Measurements from ENCODE around the gene SLC26A6. TPM values are rescaled to one million over a fixed set of nuclear protein-coding genes. Genes with fewer than 3 reads are reported as not detected.

Gene SLC26A6
- polyA plus RNA-seq, 1 of the 3 experiments (the other 2 are of a cell fraction), result 31.9 TPM

GRCh38 chr3:48674505-48674904 lies 39.2 kb upstream of the SLC26A6 start:
- no peak overlapping the region for H3K27ac ChIP-seq (ENCODE audit: low read depth in 2 of 2, low read length in 1 of 2)
- CTCF ChIA-PET, result interaction anchor here (1.1 to 4.6 kb wide), 4 partner anchors 9 to 12 kb away, joined by 3 to 24 read pairs (median 6); partner anchors contain the start of gene NCKIPSD
- peaks cover 8 to 13% of the 10 kb centered on the region in 2 experiments for H3K36me3 ChIP-seq (replicated peaks in 1 of 2; ENCODE audit: control insufficient read depth in 1 of 2, insufficient read depth in 2 of 2, low read length in 1 of 2)

DNA sequence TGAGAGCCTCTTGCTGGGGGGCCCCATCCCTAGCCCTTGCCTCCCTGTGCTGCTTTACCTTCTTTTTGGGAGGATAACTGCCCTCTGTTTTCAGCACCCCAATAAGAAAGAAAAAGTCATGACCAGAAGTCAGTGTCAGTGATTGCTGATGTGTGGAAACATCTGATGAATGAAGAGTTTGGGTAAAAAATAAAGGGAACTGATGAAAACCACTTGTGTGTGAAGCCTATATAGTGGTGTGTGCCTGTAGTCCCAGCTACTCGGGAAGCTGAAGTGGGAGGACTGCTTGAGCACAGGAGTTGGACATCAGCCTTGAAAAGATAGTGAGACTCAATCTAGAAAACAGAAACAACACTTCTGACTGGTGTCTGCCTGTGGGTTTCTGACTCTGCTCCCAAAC lies 37.3 kb upstream of the SLC26A6 start:
- Histone ChIP-seq H3K9me3 (no peaks in the 10 kb centered on the region), H3K4me3 (ENCODE audit: low read depth in 2 of 2, low read length in 1 of 2) (no peak overlapping the region), H3K4me2 (no peak overlapping the region), H3K27ac (ENCODE audit: low read depth in 2 of 2, low read length in 1 of 2) (no peak overlapping the region), H3K9ac (no peak overlapping the region), H3K36me3 (replicated peaks in 1 of 2; ENCODE audit: control insufficient read depth in 1 of 2, insufficient read depth in 2 of 2, low read length in 1 of 2) (peaks cover 5 to 8% of the 10 kb centered on the region in 2 experiments), H2AFZ (ENCODE audit: low read depth) (no peak overlapping the region), H4K20me1 (ENCODE audit: insufficient read depth) (no peaks in the 10 kb centered on the region), H3F3A (replicated peaks; ENCODE audit: insufficient read depth) (peaks cover 14% of the 10 kb centered on the region), H3K27me3 (ENCODE audit: insufficient read depth) (no peaks in the 10 kb centered on the region), H3K4me1 (ENCODE audit: control insufficient read depth in 1 of 2, insufficient read depth in 2 of 2, low read depth in 1 of 2, low read length in 1 of 2) (no peaks in the 10 kb centered on the region), H3K9me2 (no peaks in the 10 kb centered on the region), H3K79me2 (ENCODE audit: insufficient read depth) (no peaks in the 10 kb centered on the region)
- WGBS (ENCODE audit: low lambda C conversion rate), result 80% methylated on average over 1 of the region's 1 CpG
- no peak for DNase-seq
- ChIA-PET CTCF (interaction anchor here (0.8 kb wide), 1 partner anchor 8 kb away, joined by 3 read pairs; no protein-coding TSS in a partner anchor), POLR2A (no interaction called here)
- TF ChIP-seq GATA2 (CRISPR knock-in tag; IDR thresholded peaks at IDR 0.05), result no peak
- TF ChIP-seq FOXJ3 (CRISPR knock-in tag; IDR thresholded peaks at IDR 0.05), result no peak
- TF ChIP-seq, protein P1, sequence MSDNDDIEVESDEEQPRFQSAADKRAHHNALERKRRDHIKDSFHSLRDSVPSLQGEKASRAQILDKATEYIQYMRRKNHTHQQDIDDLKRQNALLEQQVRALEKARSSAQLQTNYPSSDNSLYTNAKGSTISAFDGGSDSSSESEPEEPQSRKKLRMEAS (IDR thresholded peaks at IDR 0.05; ENCODE audit: low read depth), result no peak
- no peak for TF ChIP-seq RXRA (IDR thresholded peaks at IDR 0.05; ENCODE audit: borderline replicate concordance, low read depth)
- TF ChIP-seq TAF1 (IDR thresholded peaks at IDR 0.05; ENCODE audit: borderline replicate concordance, low read depth, low read length), result no peak
- no peak for TF ChIP-seq FOXM1 (IDR thresholded peaks at IDR 0.05; ENCODE audit: low read depth)
- TF ChIP-seq, protein P2, sequence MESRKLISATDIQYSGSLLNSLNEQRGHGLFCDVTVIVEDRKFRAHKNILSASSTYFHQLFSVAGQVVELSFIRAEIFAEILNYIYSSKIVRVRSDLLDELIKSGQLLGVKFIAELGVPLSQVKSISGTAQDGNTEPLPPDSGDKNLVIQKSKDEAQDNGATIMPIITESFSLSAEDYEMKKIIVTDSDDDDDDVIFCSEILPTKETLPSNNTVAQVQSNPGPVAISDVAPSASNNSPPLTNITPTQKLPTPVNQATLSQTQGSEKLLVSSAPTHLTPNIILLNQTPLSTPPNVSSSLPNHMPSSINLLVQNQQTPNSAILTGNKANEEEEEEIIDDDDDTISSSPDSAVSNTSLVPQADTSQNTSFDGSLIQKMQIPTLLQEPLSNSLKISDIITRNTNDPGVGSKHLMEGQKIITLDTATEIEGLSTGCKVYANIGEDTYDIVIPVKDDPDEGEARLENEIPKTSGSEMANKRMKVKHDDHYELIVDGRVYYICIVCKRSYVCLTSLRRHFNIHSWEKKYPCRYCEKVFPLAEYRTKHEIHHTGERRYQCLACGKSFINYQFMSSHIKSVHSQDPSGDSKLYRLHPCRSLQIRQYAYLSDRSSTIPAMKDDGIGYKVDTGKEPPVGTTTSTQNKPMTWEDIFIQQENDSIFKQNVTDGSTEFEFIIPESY (IDR thresholded peaks at IDR 0.05; ENCODE audit: borderline replicate concordance, low read depth), result no peak
- TF ChIP-seq IRF3 (IDR thresholded peaks at IDR 0.05; ENCODE audit: low read depth, low read length), result no peak
- TF ChIP-seq RFX5 (IDR thresholded peaks at IDR 0.05; ENCODE audit: low read length), result no peak
- TF ChIP-seq RAD21 (IDR thresholded peaks at IDR 0.05; ENCODE audit: low read length), result no peak
- TF ChIP-seq NFIC (IDR thresholded peaks at IDR 0.05; ENCODE audit: borderline replicate concordance), result no peak
- TF ChIP-seq YY1 (IDR thresholded peaks at IDR 0.05; ENCODE audit: low read depth), result no peak
- TF ChIP-seq JUND (IDR thresholded peaks at IDR 0.05), result no peak
- TF ChIP-seq USF1 (IDR thresholded peaks at IDR 0.05; ENCODE audit: borderline replicate concordance, low read depth), result no peak
- TF ChIP-seq EP300 (IDR thresholded peaks at IDR 0.05; ENCODE audit: borderline replicate concordance in 1 of 2, low read depth in 1 of 2, low read length in 1 of 2), result no peak
- TF ChIP-seq EZH2phosphoT487 (IDR thresholded peaks at IDR 0.05; ENCODE audit: borderline replicate concordance, low read depth), result no peak
- no peak for TF ChIP-seq RCOR1 (IDR thresholded peaks at IDR 0.05; ENCODE audit: low read length)
- no peak for TF ChIP-seq REST (IDR thresholded peaks at IDR 0.05; ENCODE audit: low read depth, low read length)

More at GRCh38 chr3:48674505-48674904, 39.2 kb upstream of the SLC26A6 start:
- H3K9ac ChIP-seq, result no peak overlapping the region
- H2AFZ ChIP-seq (ENCODE audit: low read depth), result no peak overlapping the region
- H3K4me1 ChIP-seq (ENCODE audit: control insufficient read depth in 1 of 2, insufficient read depth in 2 of 2, low read depth in 1 of 2, low read length in 1 of 2), result no peaks in the 10 kb centered on the region
- H3F3A ChIP-seq (replicated peaks; ENCODE audit: insufficient read depth), result peaks cover 8% of the 10 kb centered on the region
- H3K4me3 ChIP-seq (ENCODE audit: low read depth in 2 of 2, low read length in 1 of 2), result no peak overlapping the region
- no peaks in the 10 kb centered on the region for H3K9me3 ChIP-seq
- H3K79me2 ChIP-seq (ENCODE audit: insufficient read depth), result no peaks in the 10 kb centered on the region
- POLR2A ChIA-PET, result interaction anchor here (2.1 kb wide), 1 partner anchor 11 kb away, joined by 10 read pairs; no protein-coding TSS in a partner anchor
- no peak overlapping the region for H3K4me2 ChIP-seq
- no peaks in the 10 kb centered on the region for H3K27me3 ChIP-seq (ENCODE audit: insufficient read depth)
- H4K20me1 ChIP-seq (ENCODE audit: insufficient read depth), result no peaks in the 10 kb centered on the region
- H3K9me2 ChIP-seq, result no peaks in the 10 kb centered on the region
- DNase-seq, result no peak
- no peak for TF ChIP-seq CHD2 (IDR thresholded peaks at IDR 0.05; ENCODE audit: low read length, partially characterized antibody)
- no peak for TF ChIP-seq FOSL2 (IDR thresholded peaks at IDR 0.05; ENCODE audit: borderline replicate concordance, low read depth)
- no peak for TF ChIP-seq EZH2phosphoT487 (IDR thresholded peaks at IDR 0.05; ENCODE audit: borderline replicate concordance, low read depth)
- TF ChIP-seq EP300 (IDR thresholded peaks at IDR 0.05; ENCODE audit: borderline replicate concordance in 1 of 2, low read depth in 1 of 2, low read length in 1 of 2), result no peak
- no peak for TF ChIP-seq NRF1 (IDR thresholded peaks at IDR 0.05; ENCODE audit: low read depth, low read length)
- 80% methylated on average over 2 of the region's 9 CpGs for WGBS (ENCODE audit: low lambda C conversion rate)

Data from SK-N-SH (cell line).